GM21360 (cell line): Measurements from ENCODE around the gene PNMA6E.
"Not testable (repeated sequence)": the region's sequence is repeated elsewhere in the genome, so short reads cannot be mapped to it uniquely, and the experiment has no call there.

Experiments
- ATAC-seq: cut with Tn5 transposase; IDR thresholded peaks from one replicate; pipeline ENCODE4 v1.9.1; 2021; ENCODE audit warnings: mild to moderate bottlenecking, moderate library complexity; ENCODE audit not compliant: unreplicated experiment

The PNMA6E gene

GRCh38 chrX:153387987-153388721 is 13.0 kb downstream of the PNMA6E start:
- ATAC-seq = no peak

DNA sequence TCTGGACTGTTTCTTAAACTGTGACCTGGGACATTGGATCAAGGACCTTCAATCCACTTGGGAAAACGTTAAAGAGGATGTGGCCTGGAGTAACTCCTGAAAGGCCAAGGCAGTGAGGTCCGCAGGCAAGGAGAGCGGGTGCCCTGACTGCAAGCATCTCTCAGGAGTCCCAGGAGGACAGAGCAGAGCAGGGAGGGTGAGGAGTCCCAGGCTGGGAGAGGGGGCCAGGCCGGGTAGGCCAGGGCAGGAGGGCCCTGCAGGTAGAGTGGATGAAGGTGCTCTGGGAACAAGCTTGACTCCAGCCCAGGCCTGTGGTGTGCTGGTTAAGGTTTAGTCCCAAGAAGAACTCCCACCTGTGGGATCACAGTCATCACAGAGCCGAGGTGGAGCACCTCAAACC is 13.8 kb downstream of the PNMA6E start:
- ATAC-seq = no peak

DNA sequence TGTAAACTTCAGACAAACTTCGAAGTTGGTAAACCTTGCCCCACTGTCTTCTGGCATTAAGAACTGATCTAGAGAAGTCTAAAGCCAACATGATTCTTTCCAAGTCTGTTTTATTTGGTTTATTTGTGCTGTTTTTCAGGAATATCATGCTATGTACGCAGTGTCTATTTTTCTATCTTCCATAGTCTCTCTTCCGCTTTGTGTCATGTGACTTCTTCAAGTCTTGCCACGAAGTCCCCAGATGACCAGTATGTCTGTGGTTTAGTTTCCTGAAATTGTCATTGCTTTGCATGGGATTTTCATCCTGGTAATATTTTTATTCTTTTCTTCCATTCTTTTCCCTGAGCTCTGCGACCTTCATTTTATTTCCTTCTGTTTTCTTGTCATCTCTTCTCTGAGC is 15.1 kb downstream of the PNMA6E start:
- no peak for ATAC-seq

DNA sequence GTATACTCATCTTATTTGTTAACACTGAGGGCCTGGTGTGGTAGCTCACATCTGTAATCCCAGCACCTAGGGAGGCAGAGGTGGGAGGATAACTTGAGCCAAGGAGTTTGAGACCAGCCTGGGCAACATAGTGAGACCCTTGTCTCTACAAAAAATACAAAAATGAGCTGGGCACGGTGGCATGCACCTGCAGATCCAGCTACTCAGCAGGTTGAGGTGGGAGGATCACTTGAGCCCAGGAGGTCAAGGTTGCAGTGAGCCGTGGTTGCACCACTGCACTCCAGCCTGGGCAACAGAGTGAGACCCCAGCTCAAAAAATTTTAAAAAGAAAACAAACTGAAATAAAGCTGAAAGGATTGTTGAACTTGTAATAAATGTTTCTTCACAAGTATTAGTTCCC is 16.2 kb downstream of the PNMA6E start:
- ATAC-seq = not testable (repeated sequence)

DNA sequence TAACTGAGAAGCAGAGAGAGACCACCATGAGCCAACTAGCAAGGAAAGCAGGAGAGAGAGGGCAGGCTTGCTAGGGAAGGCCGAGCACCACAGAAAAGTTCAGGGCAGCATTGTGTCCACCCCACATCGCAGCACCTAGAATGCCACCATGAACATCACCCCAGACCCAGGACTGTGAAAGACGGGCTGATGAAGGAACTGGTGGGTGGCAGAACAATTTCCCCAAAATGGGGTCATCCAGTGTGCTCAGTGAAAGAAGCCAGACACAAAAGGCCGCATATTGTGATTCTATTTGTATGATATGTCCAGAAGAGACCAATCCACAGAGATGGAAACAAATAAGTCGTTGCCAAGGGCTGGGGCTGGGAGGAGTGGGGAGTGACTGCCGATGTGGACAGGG is 16.8 kb downstream of the PNMA6E start:
- ATAC-seq = no peak

DNA sequence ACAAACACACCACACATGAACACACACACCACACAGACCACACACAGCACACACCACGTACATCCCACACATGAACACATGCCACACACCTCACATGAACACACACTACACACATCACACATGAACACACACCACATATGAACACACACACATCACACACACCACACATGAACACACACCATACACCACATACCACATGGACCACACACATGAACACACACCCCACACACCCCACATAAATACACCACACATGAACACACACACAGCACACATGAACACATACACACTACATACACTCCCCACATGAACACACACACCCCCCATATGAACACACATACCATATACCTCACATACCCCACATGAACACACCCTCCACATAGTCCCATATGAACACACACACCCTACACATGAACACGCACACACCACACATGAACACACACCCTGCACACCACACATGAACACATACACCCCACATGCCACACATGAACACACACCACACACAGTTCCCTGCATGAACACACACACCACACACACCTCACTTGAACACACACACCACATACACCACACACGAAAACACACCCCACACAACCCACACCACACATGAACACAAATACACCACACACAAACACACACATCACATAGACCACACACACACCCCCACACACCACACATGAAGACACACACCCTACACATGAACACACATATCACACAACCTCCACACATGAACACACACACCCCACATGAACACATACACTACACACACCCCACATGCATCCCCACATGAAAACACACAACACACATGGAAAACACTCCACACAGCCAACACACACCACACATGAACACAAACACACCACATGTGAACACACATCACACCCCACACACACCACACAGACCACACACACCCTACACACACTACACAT is 18.3 kb downstream of the PNMA6E start:
- ATAC-seq = no peak

- ATAC-seq = no peak
These were observed 19.2 kb downstream of the PNMA6E start for GRCh38 chrX:153381684-153382532.

- ATAC-seq = no peak
These were observed 20.5 kb downstream of the PNMA6E start for GRCh38 chrX:153380691-153381090.

DNA sequence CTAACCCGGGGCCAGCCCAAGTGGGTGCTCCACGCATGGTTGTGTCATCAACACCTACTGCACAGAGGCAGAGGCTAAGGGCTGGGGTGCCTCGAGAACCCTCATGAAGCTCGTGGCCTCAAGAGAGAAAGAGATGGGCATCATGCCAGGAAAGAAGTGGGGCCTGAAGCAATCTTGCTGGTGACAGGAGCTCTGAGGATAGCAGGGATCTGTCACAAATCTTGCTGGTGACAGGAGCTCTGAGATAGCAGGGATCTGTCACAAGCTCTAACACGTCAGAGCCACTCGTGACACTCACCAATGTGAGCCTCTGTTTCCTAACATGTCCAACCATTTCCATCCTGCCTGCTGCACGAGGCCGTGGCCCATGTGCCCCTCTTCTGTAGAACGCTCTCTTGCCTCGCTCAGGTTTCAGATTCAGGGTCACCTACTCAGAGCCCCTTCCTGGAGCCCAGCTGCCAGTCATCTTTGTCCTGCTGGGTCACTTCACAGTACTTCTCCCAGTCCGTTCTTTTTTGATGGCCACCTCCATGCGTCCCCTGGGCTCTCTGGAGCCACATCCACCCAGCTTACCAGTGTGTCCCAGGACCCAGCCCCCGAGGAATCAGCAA is 21.1 kb downstream of the PNMA6E start:
- ATAC-seq = no peak

DNA sequence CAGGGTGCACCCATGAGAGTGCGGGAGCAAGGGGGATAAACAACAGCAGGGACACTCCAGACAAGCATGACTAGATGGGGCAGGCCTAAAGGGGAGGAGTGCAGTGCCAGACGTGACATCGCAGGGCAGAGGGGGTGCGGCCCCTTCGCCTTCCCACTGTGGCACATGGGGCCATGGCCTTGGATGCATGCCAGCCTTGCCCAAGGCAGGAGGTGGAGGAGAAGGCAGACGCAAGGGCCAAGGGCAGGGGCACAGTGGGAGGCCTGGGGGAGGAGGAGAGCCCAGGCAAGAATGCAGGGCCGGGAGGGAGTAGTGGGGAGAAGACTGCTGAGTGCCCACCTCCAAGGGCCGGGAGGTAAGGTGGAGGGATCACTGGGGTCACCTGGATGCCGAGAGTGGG is 21.6 kb downstream of the PNMA6E start:
- ATAC-seq = no peak

DNA sequence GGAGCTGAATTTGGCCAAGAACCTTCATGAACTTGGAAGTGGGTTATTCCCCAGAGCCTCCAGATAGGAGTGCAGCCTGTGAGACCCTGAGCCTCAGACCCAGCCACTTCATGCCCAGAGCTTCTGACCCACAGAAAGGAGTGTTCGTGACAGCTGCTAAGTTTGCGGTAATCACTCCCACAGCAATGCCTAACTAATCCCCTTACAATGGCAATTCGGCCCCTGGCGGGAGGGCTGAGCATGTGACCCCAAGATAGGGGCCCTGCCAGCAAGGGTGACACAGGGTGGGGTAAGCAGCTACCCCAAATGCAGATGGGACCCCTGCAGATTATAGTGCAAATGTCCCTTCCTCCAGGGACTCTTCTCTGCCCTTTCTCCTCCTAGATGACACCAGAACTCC is 22.5 kb downstream of the PNMA6E start:
- no peak for ATAC-seq

- ATAC-seq = no peak
These were observed 23.4 kb downstream of the PNMA6E start for GRCh38 chrX:153377727-153378126.

- ATAC-seq = no peak
These were observed 25.6 kb downstream of the PNMA6E start for GRCh38 chrX:153375571-153375970.

DNA sequence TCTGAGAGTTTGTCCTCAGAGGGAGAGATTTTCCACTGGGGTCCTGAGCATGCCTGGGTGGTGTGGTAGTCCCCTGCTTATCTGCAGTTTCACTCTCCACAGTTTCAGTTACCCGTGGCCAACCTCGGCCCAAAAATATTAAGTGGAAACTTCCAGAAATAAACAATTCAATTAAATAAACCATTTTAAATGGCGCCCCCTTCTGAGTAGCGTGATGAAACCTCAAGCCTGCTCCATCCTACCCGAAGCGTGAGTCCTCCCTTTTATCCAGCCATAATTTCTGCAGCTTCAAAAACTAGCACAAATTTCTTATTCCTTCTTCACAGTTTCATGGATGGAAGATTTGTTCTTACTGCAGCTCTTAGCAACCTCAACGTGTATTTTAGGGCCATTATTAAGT is 26.7 kb downstream of the PNMA6E start:
- no peak for ATAC-seq

GRCh38 chrX:153372949-153373348 is 28.2 kb downstream of the PNMA6E start:
- ATAC-seq = no peak

GRCh38 chrX:153371256-153371655 is 29.9 kb downstream of the PNMA6E start:
- ATAC-seq = no peak

GRCh38 chrX:153370293-153371055 is 30.7 kb downstream of the PNMA6E start:
- ATAC-seq = no peak

GRCh38 chrX:153366878-153367538 is 34.1 kb downstream of the PNMA6E start:
- no peak for ATAC-seq

- ATAC-seq = no peak
These were observed 35.0 kb downstream of the PNMA6E start for GRCh38 chrX:153366119-153366518.

DNA sequence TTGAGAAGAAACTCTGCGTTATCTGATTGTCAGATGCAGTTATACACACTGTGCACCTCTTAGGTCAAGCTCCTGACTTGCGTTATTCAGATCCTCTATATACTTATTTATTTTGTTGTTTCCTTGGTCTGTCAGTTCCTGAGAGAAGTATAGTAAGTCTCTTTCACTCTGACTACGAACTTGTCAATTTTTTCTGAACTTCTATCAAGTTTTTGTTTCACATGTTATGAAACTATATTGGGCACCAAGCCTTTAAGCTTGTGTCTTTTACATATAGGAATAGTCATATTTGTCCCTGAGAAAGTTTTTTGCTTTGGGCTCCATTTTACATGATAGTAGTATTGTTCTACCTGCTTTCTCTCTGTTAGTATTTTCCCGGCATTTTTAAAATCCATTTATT is 35.5 kb downstream of the PNMA6E start:
- ATAC-seq = no peak
